HepG2 (cell line): ENCODE measurements around the gene SPATC1L.

Source experiments
- ATF7-NPFF ChIP-seq: sonication (generic); formaldehyde crosslinking; IDR thresholded peaks from 2 replicates; pipeline ENCODE4 v1.8.1; 2023; ENCODE audit warnings: mild to moderate bottlenecking, low read depth, missing genetic modification reagents, moderate library complexity
- CTCF ChIP-seq: sonication (generic); formaldehyde crosslinking; IDR thresholded peaks from 2 replicates; pipeline ENCODE4 v1.5.0; 2020; ENCODE audit warnings: mild to moderate bottlenecking, missing genetic modification reagents, moderate library complexity
- EED ChIP-seq: sonication (generic); formaldehyde crosslinking; IDR thresholded peaks from 2 replicates; pipeline ENCODE4 v1.5.0; 2020; ENCODE audit warnings: mild to moderate bottlenecking, missing genetic modification reagents
- MTF2 ChIP-seq: sonication (generic); formaldehyde crosslinking; IDR thresholded peaks from 2 replicates; pipeline ENCODE4 v1.5.0; 2020; ENCODE audit warnings: missing genetic modification reagents, borderline replicate concordance
- MYC ChIP-seq: sonication (generic); formaldehyde crosslinking; IDR thresholded peaks from 2 replicates; pipeline ENCODE4 v1.9.0; 2021; ENCODE audit warnings: missing genetic modification reagents, borderline replicate concordance
- PREB ChIP-seq: sonication (generic); formaldehyde crosslinking; IDR thresholded peaks from 2 replicates; pipeline ENCODE4 v1.4.0; 2020; ENCODE audit warnings: missing genetic modification reagents
- RAD51 ChIP-seq: fragments of 450-650 bp; IDR thresholded peaks from 2 replicates; pipeline ENCODE4 v1.6.1; 2016; ENCODE audit warnings: borderline replicate concordance
- ZFX ChIP-seq: sonication (generic); formaldehyde crosslinking; IDR thresholded peaks from 2 replicates; pipeline ENCODE4 v1.4.0; 2020; ENCODE audit warnings: mild to moderate bottlenecking, low read depth, missing genetic modification reagents, moderate library complexity
- ZNF362 ChIP-seq: sonication (generic); formaldehyde crosslinking; IDR thresholded peaks from 2 replicates; pipeline ENCODE4 v1.4.0; 2020; ENCODE audit warnings: missing genetic modification reagents, mild to moderate bottlenecking, borderline replicate concordance
- TF ChIP-seq, protein P1 (sequence below): sonication (generic); formaldehyde crosslinking; conservative IDR thresholded peaks from 2 replicates; pipeline ENCODE4 v1.4.0; 2020; ENCODE audit warnings: missing genetic modification reagents

- TF ChIP-seq MTF2 (CRISPR knock-in tag) (no peak), PREB (CRISPR knock-in tag) (no peak), ATF7-NPFF (CRISPR knock-in tag) (no peak), ZFX (CRISPR knock-in tag) (no peak), RAD51 (no peak), EED (no peak), MYC (no peak), CTCF (CRISPR knock-in tag) (no peak), ZNF362 (CRISPR knock-in tag) (no peak)
- TF ChIP-seq, protein P1, sequence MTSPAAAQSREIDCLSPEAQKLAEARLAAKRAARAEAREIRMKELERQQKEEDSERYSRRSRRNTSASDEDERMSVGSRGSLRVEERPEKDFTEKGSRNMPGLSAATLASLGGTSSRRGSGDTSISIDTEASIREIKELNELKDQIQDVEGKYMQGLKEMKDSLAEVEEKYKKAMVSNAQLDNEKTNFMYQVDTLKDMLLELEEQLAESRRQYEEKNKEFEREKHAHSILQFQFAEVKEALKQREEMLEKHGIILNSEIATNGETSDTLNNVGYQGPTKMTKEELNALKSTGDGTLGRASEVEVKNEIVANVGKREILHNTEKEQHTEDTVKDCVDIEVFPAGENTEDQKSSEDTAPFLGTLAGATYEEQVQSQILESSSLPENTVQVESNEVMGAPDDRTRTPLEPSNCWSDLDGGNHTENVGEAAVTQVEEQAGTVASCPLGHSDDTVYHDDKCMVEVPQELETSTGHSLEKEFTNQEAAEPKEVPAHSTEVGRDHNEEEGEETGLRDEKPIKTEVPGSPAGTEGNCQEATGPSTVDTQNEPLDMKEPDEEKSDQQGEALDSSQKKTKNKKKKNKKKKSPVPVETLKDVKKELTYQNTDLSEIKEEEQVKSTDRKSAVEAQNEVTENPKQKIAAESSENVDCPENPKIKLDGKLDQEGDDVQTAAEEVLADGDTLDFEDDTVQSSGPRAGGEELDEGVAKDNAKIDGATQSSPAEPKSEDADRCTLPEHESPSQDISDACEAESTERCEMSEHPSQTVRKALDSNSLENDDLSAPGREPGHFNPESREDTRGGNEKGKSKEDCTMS (CRISPR knock-in tag): no peak
Measured at GRCh38 chr21:46139686-46140085, 44.6 kb downstream of the SPATC1L start.
